GM10248 (cell line): Measurements from ENCODE around the gene ZDHHC14.

Experiments used
- CTCF ChIA-PET: fragments of 300-600 bp; sonication (Branson Sonifier 250); formaldehyde crosslinking; extraction: SDS; loops from one replicate; lab custom pipeline; 2021; ENCODE audit warnings: antibody characterized with exemption; lab: Yijun Ruan, JAX
- POLR2A ChIA-PET: fragments of 350-650 bp; sonication (Branson Sonifier 250); formaldehyde crosslinking; extraction: SDS; loops from one replicate; lab custom pipeline; 2020; ENCODE audit warnings: antibody characterized with exemption; lab: Yijun Ruan, JAX
- DNase-seq: peaks from one replicate; pipeline ENCODE4 v3.0.0; 2012; ENCODE audit errors: extremely low spot score
- TF ChIP-seq, protein P1 (sequence below): IDR thresholded peaks from 2 replicates; pipeline ENCODE4 v1.5.1; 2012; ENCODE audit warnings: mild to moderate bottlenecking, low read depth; ENCODE audit errors: extremely low read depth, missing control alignments, control extremely low read depth

Gene ZDHHC14

DNA sequence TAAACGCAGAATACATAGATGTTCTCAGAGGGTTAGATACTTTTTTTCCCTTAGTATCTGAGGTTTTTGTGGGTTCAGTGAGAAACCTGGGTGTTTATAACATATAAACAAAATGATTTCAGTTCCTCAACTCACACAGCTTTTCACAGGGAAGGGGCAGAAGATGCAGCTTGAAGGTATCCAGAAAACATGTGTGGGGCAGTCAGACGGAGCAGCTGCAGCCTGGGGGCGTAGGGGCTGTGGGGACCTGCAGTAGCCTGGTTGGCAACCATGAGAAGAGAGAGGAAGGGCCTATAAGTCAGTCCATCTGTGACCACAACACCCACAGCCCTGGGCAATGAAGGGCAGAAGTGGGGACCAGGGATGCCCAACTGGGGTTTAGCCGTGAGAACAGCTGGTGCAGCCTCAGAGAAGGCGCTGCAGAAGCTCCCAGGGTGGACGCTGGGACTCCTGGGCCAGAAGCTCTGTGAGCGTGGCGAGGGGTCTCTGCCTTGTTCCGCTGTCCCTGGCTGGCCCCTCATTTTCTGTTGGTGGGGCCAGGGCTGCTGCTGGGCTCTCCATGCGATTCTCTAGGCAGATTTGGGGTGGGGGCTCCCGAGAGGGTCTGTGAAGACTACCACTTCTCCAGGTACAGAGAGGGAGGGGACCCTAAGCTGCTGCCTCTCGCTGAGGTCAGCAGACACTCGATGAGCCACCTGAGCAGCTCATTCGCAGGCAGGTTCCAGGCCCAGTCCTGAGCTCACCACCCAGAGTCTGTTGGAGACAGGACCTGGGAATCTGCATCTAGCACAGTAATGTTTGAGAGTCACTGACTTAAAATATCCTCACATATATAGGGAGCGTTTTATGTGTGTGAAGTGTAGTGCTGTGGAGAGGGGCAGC is 181.2 kb downstream of the ZDHHC14 start:
- POLR2A ChIA-PET, result interaction anchor here (1.7 kb wide), 1 partner anchor 9 kb away, joined by 5 read pairs; no protein-coding TSS in a partner anchor
- peak; percentile 76 for DNase-seq
- TF ChIP-seq, protein P1, sequence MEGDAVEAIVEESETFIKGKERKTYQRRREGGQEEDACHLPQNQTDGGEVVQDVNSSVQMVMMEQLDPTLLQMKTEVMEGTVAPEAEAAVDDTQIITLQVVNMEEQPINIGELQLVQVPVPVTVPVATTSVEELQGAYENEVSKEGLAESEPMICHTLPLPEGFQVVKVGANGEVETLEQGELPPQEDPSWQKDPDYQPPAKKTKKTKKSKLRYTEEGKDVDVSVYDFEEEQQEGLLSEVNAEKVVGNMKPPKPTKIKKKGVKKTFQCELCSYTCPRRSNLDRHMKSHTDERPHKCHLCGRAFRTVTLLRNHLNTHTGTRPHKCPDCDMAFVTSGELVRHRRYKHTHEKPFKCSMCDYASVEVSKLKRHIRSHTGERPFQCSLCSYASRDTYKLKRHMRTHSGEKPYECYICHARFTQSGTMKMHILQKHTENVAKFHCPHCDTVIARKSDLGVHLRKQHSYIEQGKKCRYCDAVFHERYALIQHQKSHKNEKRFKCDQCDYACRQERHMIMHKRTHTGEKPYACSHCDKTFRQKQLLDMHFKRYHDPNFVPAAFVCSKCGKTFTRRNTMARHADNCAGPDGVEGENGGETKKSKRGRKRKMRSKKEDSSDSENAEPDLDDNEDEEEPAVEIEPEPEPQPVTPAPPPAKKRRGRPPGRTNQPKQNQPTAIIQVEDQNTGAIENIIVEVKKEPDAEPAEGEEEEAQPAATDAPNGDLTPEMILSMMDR, result no peak
- CTCF ChIA-PET, result interaction anchor here (0.9 to 2.0 kb wide), 4 partner anchors 9 to 105 kb away, joined by 3 to 7 read pairs (median 6); no protein-coding TSS in a partner anchor

DNA sequence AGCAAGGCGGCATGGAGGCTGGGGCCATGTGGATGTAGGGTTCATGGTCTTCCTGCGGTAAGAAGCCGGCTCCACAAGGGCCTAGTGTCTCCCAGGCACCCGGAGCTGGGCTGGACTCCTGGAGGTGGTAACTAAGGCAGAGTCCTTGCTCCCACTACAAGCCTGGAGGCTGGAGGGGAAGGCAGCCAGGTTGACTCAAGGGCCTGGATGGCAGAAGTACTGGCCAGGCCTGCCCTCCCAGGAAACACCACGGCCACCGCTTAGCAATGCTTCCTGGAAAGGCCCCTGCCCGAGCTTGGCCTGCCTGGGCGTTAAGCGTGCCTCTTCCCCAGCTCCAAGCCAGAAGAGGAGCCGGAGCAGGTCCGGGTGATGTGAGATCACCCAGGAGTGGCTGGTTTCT is 182.0 kb downstream of the ZDHHC14 start:
- TF ChIP-seq, protein P1, result no peak
- ChIA-PET POLR2A (no interaction called here), CTCF (interaction anchor here (1.0 to 2.0 kb wide), 5 partner anchors 11 to 104 kb away, joined by 3 to 7 read pairs (median 3); no protein-coding TSS in a partner anchor)
- DNase-seq, result no peak

DNA sequence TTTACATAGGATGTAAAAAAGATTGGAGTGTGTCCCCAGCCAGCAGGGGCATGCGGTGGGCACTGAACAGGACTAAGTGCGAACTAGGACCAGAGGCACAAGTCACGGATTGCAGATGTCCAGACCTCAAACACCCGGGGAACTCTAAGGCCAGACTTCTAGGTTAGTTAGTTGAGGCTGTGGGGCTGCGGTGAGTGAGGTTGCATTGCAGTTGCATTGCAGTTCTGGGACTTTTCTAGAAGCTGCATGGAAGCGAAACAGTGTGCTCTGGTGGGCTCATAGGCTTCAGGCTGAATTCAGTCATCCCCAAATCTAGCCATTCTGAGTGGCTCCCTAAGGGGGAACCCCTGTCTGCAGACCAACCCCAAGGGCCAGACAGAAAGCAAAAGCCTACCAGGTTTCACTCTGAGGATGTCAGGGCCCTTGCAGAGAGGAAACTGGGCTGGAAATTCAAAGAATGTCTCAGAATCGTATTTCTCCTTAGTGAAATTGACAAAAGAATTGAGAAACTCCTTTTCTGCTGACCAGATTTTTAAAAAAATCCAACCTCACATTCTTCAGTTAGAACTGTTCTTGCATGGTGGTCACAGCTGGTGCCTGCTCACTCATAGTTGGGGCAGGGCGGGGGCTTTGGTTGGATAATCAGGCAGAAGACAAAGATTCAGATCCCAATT is 182.8 kb downstream of the ZDHHC14 start:
- ChIA-PET POLR2A (no interaction called here), CTCF (interaction anchor here (1.0 to 1.2 kb wide), 4 partner anchors 11 to 201 kb away, joined by 3 read pairs; no protein-coding TSS in a partner anchor)
- DNase-seq, result peak; percentile 85
- TF ChIP-seq, protein P1, result no peak

DNA sequence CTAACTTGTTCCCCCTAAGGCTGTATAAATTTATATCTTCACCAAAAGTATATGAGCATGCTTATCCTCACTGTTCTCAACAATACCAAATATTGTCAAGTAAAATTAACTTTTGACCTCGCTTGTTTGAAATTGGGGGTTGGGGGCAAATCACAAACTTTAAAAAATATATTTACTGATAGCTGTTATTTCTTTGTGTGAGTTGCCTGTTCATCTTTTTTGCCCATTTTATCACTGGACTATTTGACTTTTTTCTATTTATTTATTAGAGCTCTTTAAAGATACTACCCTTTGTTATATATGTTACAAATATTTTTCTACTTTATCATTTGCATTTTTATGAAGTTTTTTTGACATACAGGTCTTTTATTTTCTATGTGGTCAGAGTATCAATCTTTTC is 187.7 kb downstream of the ZDHHC14 start:
- ChIA-PET CTCF (interaction anchor here (1.3 kb wide), 1 partner anchor 15 kb away, joined by 3 read pairs; no protein-coding TSS in a partner anchor), POLR2A (no interaction called here)
- no peak for DNase-seq
- TF ChIP-seq, protein P1, result no peak

DNA sequence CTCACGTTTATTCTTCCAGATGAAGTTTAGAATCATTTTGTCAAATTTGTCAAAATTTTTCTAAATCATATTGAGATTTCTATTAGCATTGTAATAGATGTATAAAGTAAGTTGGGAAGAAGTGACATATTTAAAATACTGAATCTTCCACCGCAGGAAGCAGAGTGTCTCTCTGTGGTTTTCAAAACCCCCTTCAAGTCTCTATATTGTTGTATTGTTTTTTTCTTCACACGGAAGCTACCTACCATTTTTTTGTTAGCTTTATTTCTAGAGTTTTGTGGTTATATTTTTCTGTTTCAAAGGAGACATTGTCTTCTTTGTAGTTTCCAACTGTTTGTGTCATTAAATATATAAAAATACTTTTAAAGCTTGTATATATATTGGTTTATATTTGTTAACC is 188.6 kb downstream of the ZDHHC14 start:
- CTCF ChIA-PET, result interaction anchor here (1.0 to 1.4 kb wide), 4 partner anchors 10 to 192 kb away, joined by 3 read pairs; no protein-coding TSS in a partner anchor
- TF ChIP-seq, protein P1, result no peak
- DNase-seq, result no peak
- POLR2A ChIA-PET, result no interaction called here

DNA sequence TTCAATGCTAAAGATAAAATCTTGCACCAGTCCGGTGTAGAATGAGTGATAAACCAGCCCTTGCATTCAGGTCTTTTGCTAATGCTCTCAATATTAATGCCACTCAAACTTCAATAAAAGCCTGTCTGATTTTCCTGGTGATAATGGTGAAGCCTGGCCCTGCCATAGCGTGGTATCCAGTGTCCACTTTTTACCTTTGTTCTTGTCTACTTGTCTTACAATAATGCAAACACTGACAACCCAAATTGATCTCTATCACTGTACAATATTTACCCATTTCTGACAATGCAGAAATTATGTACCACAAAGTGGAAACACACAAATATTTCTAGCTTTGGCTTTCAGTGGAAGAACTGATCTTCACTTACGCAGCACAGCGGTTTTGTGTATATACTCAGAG is 189.1 kb downstream of the ZDHHC14 start:
- POLR2A ChIA-PET, result no interaction called here

More for the DNA sequence above, 189.1 kb downstream of the ZDHHC14 start:
- CTCF ChIA-PET, result interaction anchor here (1.0 to 2.3 kb wide), 7 partner anchors 8 to 191 kb away, joined by 3 to 7 read pairs (median 3); no protein-coding TSS in a partner anchor
- no peak for DNase-seq
- TF ChIP-seq, protein P1, result no peak
